HepG2 (cell line): ENCODE data around the gene TMEM270. TPM values are rescaled to one million over a fixed set of nuclear protein-coding genes. Genes with fewer than 3 reads are reported as not detected.

Experiments
- CAMTA2 ChIP-seq: sonication (generic); formaldehyde crosslinking; IDR thresholded peaks from 2 replicates; pipeline ENCODE4 v1.4.0; 2020; ENCODE audit warnings: mild to moderate bottlenecking, missing genetic modification reagents, borderline replicate concordance
- FOXK2 ChIP-seq: fragments of 450-650 bp; IDR thresholded peaks from 2 replicates; pipeline ENCODE4 v1.6.1; 2016
- HMG20A ChIP-seq: IDR thresholded peaks from 2 replicates; pipeline ENCODE4 v1.6.1; 2016; ENCODE audit warnings: borderline replicate concordance
- HNRNPUL1 ChIP-seq: fragments of 200-400 bp; formaldehyde crosslinking; IDR thresholded peaks from 2 replicates; pipeline ENCODE4 v1.6.1; 2017; ENCODE audit warnings: low read depth, mild to moderate bottlenecking, low read length, moderate library complexity
- KDM2A ChIP-seq: sonication (generic); formaldehyde crosslinking; IDR thresholded peaks from 2 replicates; pipeline ENCODE4 v1.4.0; 2020; ENCODE audit warnings: low read depth, missing genetic modification reagents, borderline replicate concordance
- NPAS2 ChIP-seq: sonication (generic); formaldehyde crosslinking; IDR thresholded peaks from 2 replicates; pipeline ENCODE4 v1.8.0; 2022; ENCODE audit warnings: mild to moderate bottlenecking, missing genetic modification reagents, borderline replicate concordance
- NR2F2 ChIP-seq: IDR thresholded peaks from 2 replicates; pipeline ENCODE4 v1.6.1; 2012; ENCODE audit warnings: low read depth, inconsistent platforms, borderline replicate concordance
- PCBP1 ChIP-seq: fragments of 200-400 bp; formaldehyde crosslinking; IDR thresholded peaks from 2 replicates; pipeline ENCODE4 v1.6.1; 2017; ENCODE audit warnings: mild to moderate bottlenecking, low read depth, low read length, borderline replicate concordance
- PTBP1 ChIP-seq: fragments of 200-400 bp; formaldehyde crosslinking; IDR thresholded peaks from 2 replicates; pipeline ENCODE4 v1.6.1; 2018; ENCODE audit warnings: low read length, low read depth; ENCODE audit not compliant: poor library complexity, severe bottlenecking
- SALL1 ChIP-seq: sonication (generic); formaldehyde crosslinking; IDR thresholded peaks from 2 replicates; pipeline ENCODE4 v1.8.0; 2022; ENCODE audit warnings: mild to moderate bottlenecking, missing genetic modification reagents
- U2AF2 ChIP-seq: fragments of 200-400 bp; formaldehyde crosslinking; IDR thresholded peaks from 2 replicates; pipeline ENCODE4 v1.6.1; 2017; ENCODE audit warnings: low read depth, mild to moderate bottlenecking, low read length
- WIZ ChIP-seq: sonication (generic); formaldehyde crosslinking; IDR thresholded peaks from 2 replicates; pipeline ENCODE4 v1.5.1; 2020; ENCODE audit warnings: mild to moderate bottlenecking, missing genetic modification reagents
- ZFX ChIP-seq: sonication (generic); formaldehyde crosslinking; IDR thresholded peaks from 2 replicates; pipeline ENCODE4 v1.4.0; 2020; ENCODE audit warnings: mild to moderate bottlenecking, low read depth, missing genetic modification reagents, moderate library complexity
- ZNF234 ChIP-seq: sonication (generic); formaldehyde crosslinking; conservative IDR thresholded peaks from 2 replicates; pipeline ENCODE4 v1.5.1; 2020; ENCODE audit warnings: mild to moderate bottlenecking, missing genetic modification reagents
- ZNF264 ChIP-seq: sonication (generic); formaldehyde crosslinking; IDR thresholded peaks from 2 replicates; pipeline ENCODE4 v1.4.0; 2020; ENCODE audit warnings: missing genetic modification reagents
- ZNF3 ChIP-seq: IDR thresholded peaks from 2 replicates; pipeline ENCODE4 v1.7.0; 2017; ENCODE audit warnings: inconsistent platforms
- ZNF543 ChIP-seq: sonication (generic); formaldehyde crosslinking; IDR thresholded peaks from 2 replicates; pipeline ENCODE4 v1.4.0; 2020; ENCODE audit warnings: mild to moderate bottlenecking, missing genetic modification reagents
- ZNF652 ChIP-seq: IDR thresholded peaks from 2 replicates; pipeline ENCODE4 v1.6.1; 2016; ENCODE audit warnings: low read depth, borderline replicate concordance
- polyA plus RNA-seq, 8 experiments: library from polyadenylated mRNA; depleted of rRNA in 3 of 8; stranded (reverse) in 7 of 8; unstranded in 1 of 8; fragments of >200 nt; fragmentation: Illumina TruSeq in 4 of 8; extraction: Trizol in 4 of 8; gene quantifications; 2 replicates each; pipeline versions ENCODE4 v1.2.1 to v1.2.3, GENCODE V29; 2011 to 2016; ENCODE audit warnings: low read depth in 4 of 8, missing spikeins in 1 of 8, mixed read lengths in 1 of 8; ENCODE audit not compliant: insufficient read depth in 1 of 8
- total RNA-seq, 5 experiments: library from RNA; depleted of rRNA; stranded (reverse); fragments of >200 nt; fragmentation: Illumina TruSeq; extraction: Trizol; gene quantifications; 2 replicates each; pipeline ENCODE4 v1.2.3, GENCODE V29; 2016; ENCODE audit warnings: low read depth in 1 of 5
- TF ChIP-seq, protein P1 (sequence below): sonication (generic); formaldehyde crosslinking; IDR thresholded peaks from 2 replicates; pipeline ENCODE4 v1.4.0; 2020; ENCODE audit warnings: missing genetic modification reagents
- TF ChIP-seq, protein P2 (sequence below): sonication (generic); formaldehyde crosslinking; IDR thresholded peaks from 2 replicates; pipeline ENCODE4 v1.4.0; 2020; ENCODE audit warnings: mild to moderate bottlenecking, missing genetic modification reagents
- TF ChIP-seq, protein P3 (sequence below): sonication (generic); formaldehyde crosslinking; IDR thresholded peaks from 2 replicates; pipeline ENCODE4 v1.4.0; 2020; ENCODE audit warnings: missing genetic modification reagents, borderline replicate concordance
- TF ChIP-seq, protein P4 (sequence below): sonication (generic); formaldehyde crosslinking; IDR thresholded peaks from 2 replicates; pipeline ENCODE4 v1.4.0; 2020; ENCODE audit warnings: missing genetic modification reagents; ENCODE audit errors: not compliant biosample characterization

TMEM270 gene
- total and polyA plus RNA-seq, 2 of the 13 experiments (the other 11 are each of a cell fraction or from before 2014, with no cell fraction given): not detected

DNA sequence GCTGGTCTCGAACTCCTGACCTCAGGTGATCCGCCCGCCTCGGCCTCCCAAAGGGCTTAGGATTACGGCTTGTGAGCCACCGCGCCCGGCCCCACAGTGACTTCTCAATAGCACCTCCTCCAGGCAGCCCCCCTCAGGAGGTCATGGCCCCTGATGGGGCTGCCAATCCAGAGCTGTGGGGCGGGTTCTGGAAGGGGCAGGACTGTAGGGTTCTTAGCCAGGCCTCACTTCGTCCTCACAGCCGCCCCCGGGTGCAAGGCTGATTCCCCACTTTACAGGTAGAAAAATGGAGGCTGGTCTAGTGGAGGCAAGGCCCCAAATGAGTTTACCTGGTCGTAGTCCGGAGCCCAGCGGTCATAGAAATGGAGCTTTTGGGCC, 19.3 kb upstream of the TMEM270 start (continued):
- TF ChIP-seq, protein P1, sequence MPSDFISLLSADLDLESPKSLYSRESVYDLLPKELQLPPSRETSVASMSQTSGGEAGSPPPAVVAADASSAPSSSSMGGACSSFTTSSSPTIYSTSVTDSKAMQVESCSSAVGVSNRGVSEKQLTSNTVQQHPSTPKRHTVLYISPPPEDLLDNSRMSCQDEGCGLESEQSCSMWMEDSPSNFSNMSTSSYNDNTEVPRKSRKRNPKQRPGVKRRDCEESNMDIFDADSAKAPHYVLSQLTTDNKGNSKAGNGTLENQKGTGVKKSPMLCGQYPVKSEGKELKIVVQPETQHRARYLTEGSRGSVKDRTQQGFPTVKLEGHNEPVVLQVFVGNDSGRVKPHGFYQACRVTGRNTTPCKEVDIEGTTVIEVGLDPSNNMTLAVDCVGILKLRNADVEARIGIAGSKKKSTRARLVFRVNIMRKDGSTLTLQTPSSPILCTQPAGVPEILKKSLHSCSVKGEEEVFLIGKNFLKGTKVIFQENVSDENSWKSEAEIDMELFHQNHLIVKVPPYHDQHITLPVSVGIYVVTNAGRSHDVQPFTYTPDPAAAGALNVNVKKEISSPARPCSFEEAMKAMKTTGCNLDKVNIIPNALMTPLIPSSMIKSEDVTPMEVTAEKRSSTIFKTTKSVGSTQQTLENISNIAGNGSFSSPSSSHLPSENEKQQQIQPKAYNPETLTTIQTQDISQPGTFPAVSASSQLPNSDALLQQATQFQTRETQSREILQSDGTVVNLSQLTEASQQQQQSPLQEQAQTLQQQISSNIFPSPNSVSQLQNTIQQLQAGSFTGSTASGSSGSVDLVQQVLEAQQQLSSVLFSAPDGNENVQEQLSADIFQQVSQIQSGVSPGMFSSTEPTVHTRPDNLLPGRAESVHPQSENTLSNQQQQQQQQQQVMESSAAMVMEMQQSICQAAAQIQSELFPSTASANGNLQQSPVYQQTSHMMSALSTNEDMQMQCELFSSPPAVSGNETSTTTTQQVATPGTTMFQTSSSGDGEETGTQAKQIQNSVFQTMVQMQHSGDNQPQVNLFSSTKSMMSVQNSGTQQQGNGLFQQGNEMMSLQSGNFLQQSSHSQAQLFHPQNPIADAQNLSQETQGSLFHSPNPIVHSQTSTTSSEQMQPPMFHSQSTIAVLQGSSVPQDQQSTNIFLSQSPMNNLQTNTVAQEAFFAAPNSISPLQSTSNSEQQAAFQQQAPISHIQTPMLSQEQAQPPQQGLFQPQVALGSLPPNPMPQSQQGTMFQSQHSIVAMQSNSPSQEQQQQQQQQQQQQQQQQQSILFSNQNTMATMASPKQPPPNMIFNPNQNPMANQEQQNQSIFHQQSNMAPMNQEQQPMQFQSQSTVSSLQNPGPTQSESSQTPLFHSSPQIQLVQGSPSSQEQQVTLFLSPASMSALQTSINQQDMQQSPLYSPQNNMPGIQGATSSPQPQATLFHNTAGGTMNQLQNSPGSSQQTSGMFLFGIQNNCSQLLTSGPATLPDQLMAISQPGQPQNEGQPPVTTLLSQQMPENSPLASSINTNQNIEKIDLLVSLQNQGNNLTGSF (CRISPR knock-in tag): no peak
- TF ChIP-seq KDM2A (CRISPR knock-in tag): 0 out of 2 replicates have a peak, but pooled peaks have one; percentile 3
- TF ChIP-seq ZNF652 (CRISPR knock-in tag): no peak
- 0 out of 2 replicates have a peak, but pooled peaks have one; percentile 19 for TF ChIP-seq ZNF543
- TF ChIP-seq, protein P2, sequence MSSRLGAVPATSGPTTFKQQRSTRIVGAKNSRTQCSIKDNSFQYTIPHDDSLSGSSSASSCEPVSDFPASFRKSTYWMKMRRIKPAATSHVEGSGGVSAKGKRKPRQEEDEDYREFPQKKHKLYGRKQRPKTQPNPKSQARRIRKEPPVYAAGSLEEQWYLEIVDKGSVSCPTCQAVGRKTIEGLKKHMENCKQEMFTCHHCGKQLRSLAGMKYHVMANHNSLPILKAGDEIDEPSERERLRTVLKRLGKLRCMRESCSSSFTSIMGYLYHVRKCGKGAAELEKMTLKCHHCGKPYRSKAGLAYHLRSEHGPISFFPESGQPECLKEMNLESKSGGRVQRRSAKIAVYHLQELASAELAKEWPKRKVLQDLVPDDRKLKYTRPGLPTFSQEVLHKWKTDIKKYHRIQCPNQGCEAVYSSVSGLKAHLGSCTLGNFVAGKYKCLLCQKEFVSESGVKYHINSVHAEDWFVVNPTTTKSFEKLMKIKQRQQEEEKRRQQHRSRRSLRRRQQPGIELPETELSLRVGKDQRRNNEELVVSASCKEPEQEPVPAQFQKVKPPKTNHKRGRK (CRISPR knock-in tag): no peak
- no peak for TF ChIP-seq ZNF234 (CRISPR knock-in tag)
- TF ChIP-seq CAMTA2: no peak
- no peak for TF ChIP-seq SALL1 (CRISPR knock-in tag)
- TF ChIP-seq ZFX (CRISPR knock-in tag): no peak
- TF ChIP-seq HNRNPUL1: no peak
- TF ChIP-seq WIZ (CRISPR knock-in tag): no peak
- TF ChIP-seq, protein P3, sequence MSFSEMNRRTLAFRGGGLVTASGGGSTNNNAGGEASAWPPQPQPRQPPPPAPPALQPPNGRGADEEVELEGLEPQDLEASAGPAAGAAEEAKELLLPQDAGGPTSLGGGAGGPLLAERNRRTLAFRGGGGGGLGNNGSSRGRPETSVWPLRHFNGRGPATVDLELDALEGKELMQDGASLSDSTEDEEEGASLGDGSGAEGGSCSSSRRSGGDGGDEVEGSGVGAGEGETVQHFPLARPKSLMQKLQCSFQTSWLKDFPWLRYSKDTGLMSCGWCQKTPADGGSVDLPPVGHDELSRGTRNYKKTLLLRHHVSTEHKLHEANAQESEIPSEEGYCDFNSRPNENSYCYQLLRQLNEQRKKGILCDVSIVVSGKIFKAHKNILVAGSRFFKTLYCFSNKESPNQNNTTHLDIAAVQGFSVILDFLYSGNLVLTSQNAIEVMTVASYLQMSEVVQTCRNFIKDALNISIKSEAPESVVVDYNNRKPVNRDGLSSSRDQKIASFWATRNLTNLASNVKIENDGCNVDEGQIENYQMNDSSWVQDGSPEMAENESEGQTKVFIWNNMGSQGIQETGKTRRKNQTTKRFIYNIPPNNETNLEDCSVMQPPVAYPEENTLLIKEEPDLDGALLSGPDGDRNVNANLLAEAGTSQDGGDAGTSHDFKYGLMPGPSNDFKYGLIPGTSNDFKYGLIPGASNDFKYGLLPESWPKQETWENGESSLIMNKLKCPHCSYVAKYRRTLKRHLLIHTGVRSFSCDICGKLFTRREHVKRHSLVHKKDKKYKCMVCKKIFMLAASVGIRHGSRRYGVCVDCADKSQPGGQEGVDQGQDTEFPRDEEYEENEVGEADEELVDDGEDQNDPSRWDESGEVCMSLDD (CRISPR knock-in tag): no peak
- 0 out of 2 replicates have a peak, but pooled peaks have one; percentile 15 for TF ChIP-seq NR2F2
- no peak for TF ChIP-seq PCBP1
- TF ChIP-seq, protein P4, sequence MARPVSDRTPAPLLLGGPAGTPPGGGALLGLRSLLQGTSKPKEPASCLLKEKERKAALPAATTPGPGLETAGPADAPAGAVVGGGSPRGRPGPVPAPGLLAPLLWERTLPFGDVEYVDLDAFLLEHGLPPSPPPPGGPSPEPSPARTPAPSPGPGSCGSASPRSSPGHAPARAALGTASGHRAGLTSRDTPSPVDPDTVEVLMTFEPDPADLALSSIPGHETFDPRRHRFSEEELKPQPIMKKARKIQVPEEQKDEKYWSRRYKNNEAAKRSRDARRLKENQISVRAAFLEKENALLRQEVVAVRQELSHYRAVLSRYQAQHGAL (CRISPR knock-in tag): no peak
- no peak for TF ChIP-seq NPAS2
- no peak for TF ChIP-seq ZNF264 (CRISPR knock-in tag)
- no peak for TF ChIP-seq FOXK2
- no peak for TF ChIP-seq ZNF3
- TF ChIP-seq HMG20A (CRISPR knock-in tag): no peak
- TF ChIP-seq U2AF2: no peak
- TF ChIP-seq PTBP1: peak; percentile 13
